K562 (cell line): ENCODE results near the gene ATIC. TPM values are rescaled to one million over a fixed set of nuclear protein-coding genes. Genes with fewer than 3 reads are reported as not detected.

Experiments used
- ATAC-seq: fragments of 200-7000 bp; cut with Tn5 transposase; 3 replicates; pipeline ENCODE4 v1.9.1; 2020; ENCODE audit warnings: moderate library complexity
- BruUV-seq: library from RNA; stranded (reverse); fragments of 400-500 nt; replicated peaks from 2 replicates; lab custom pipeline; 2021; lab: Mats Ljungman, UMichigan
- CTCF ChIA-PET: fragments of 300-600 bp; formaldehyde crosslinking; extraction: SDS; loops from one replicate; lab custom pipeline; 2021; ENCODE audit warnings: low intra/inter-chr PET ratio; lab: Yijun Ruan, JAX
- POLR2A ChIA-PET: fragments of 300-600, 350-650 bp; sonication (Branson Sonifier 250); formaldehyde crosslinking; extraction: SDS; loops from one replicate; lab custom pipeline; 2021; ENCODE audit warnings: antibody characterized with exemption, inconsistent platforms; lab: Yijun Ruan, JAX
- DNase-seq, 4 experiments: peaks; one replicate each; pipeline versions ENCODE4 v3.0.0 to v3.0.0-alpha.2; 2011 to 2018; ENCODE audit warnings: low spot score in 3 of 4, mixed read lengths in 3 of 4; ENCODE audit errors: extremely low read depth in 1 of 4
- FAIRE-seq: peaks from 2 replicates; lab custom pipeline; 2011; peaks lifted over from hg19 to GRCh38; lab: Jason Lieb, UNC
- H2AFZ ChIP-seq: 2 replicates; pipeline ENCODE4 v1.6.0; 2011; ENCODE audit warnings: low read depth, low read length, control low read depth, inconsistent platforms
- H3K27ac ChIP-seq: fragments of 200-600 bp; 3 replicates; pipeline ENCODE4 v1.8.0; 2011; ENCODE audit warnings: low read depth, mild to moderate bottlenecking, control low read depth, inconsistent platforms, low read length, moderate library complexity, mixed read lengths; ENCODE audit errors: extremely low read depth
- H3K27me3 ChIP-seq, 2 experiments: fragments of 300-600 bp in 1 of 2; 2 replicates in 1 of 2; 3 replicates in 1 of 2; pipeline versions ENCODE4 v1.6.0 to v1.8.0; 2011; ENCODE audit warnings: inconsistent platforms in 2 of 2, low read length in 2 of 2, mild to moderate bottlenecking in 1 of 2, mixed read lengths in 1 of 2, moderate library complexity in 1 of 2; ENCODE audit not compliant: control insufficient read depth in 2 of 2, insufficient read depth in 2 of 2
- H3K36me3 ChIP-seq: fragments of 300-600 bp; 3 replicates; pipeline ENCODE4 v1.8.0; 2011; ENCODE audit warnings: mild to moderate bottlenecking, low read length, inconsistent platforms; ENCODE audit not compliant: control insufficient read depth, insufficient read depth
- H3K4me1 ChIP-seq, 2 experiments: fragments of 200-600 bp in 1 of 2; replicated peaks in 1 of 2; 2 replicates in 1 of 2; 3 replicates in 1 of 2; pipeline versions ENCODE4 v1.5.1 to v1.8.0; 2011; ENCODE audit warnings: inconsistent platforms in 2 of 2, low read length in 2 of 2, mild to moderate bottlenecking in 1 of 2, mixed read lengths in 1 of 2, moderate library complexity in 1 of 2; ENCODE audit not compliant: control insufficient read depth in 2 of 2, insufficient read depth in 2 of 2
- H3K4me2 ChIP-seq: 2 replicates; pipeline ENCODE4 v1.6.1; 2011; ENCODE audit warnings: low read length, control low read depth, inconsistent platforms, mixed read lengths; ENCODE audit not compliant: insufficient read depth
- H3K4me3 ChIP-seq: fragments of 200-600 bp; sonication (generic), shearing (Covaris generic); 2 replicates; pipeline ENCODE4 v1.5.1; 2016; ENCODE audit warnings: control low read depth, inconsistent platforms
- H3K79me2 ChIP-seq: fragments of 200-600 bp; 3 replicates; pipeline ENCODE4 v1.8.0; 2011; ENCODE audit warnings: low read length, inconsistent platforms; ENCODE audit not compliant: control insufficient read depth, insufficient read depth
- H3K9ac ChIP-seq, 2 experiments: 2 replicates each; pipeline versions ENCODE4 v1.6.0 to v1.6.1; 2011; ENCODE audit warnings: low read depth in 2 of 2, low read length in 2 of 2, control low read depth in 1 of 2, inconsistent platforms in 1 of 2, mild to moderate bottlenecking in 1 of 2, mixed read lengths in 1 of 2; ENCODE audit not compliant: insufficient read depth in 1 of 2
- H3K9me1 ChIP-seq: one replicate; pipeline ENCODE4 v1.6.0; 2011; ENCODE audit warnings: inconsistent platforms, mild to moderate bottlenecking, low read length, moderate library complexity; ENCODE audit not compliant: control insufficient read depth, insufficient read depth
- H3K9me3 ChIP-seq: replicated peaks from 2 replicates; pipeline ENCODE4 v1.5.1; 2011; ENCODE audit warnings: low read depth, low read length, inconsistent platforms; ENCODE audit not compliant: control insufficient read depth, insufficient read depth
- H4K20me1 ChIP-seq: replicated peaks from 2 replicates; pipeline ENCODE4 v1.6.1; 2011; ENCODE audit warnings: low read length, inconsistent platforms, mixed read lengths; ENCODE audit not compliant: control insufficient read depth, insufficient read depth
- HMGXB4 ChIP-seq: sonication (generic); formaldehyde crosslinking; IDR thresholded peaks from 2 replicates; pipeline ENCODE4 v1.8.1; 2023; ENCODE audit warnings: mild to moderate bottlenecking, missing genetic modification reagents
- MCM5 ChIP-seq: fragments of 450-650 bp; IDR thresholded peaks from 2 replicates; pipeline ENCODE4 v1.6.1; 2016; ENCODE audit warnings: low read depth
- POLR2AphosphoS5 ChIP-seq: IDR thresholded peaks from 2 replicates; pipeline ENCODE4 v1.6.1; 2011; ENCODE audit warnings: mild to moderate bottlenecking, low read depth, low read length, moderate library complexity; ENCODE audit not compliant: control insufficient read depth, insufficient read depth
- TFAM ChIP-seq: fragments of 250-450 bp; sonication (Bioruptor Pico); conservative IDR thresholded peaks from 2 replicates; pipeline ENCODE4 v1.5.0; 2021; ENCODE audit warnings: mild to moderate bottlenecking, moderate library complexity
- THRAP3 ChIP-seq: fragments of 450-650 bp; IDR thresholded peaks from 2 replicates; pipeline ENCODE4 v1.6.1; 2016; ENCODE audit warnings: mild to moderate bottlenecking, inconsistent platforms, borderline replicate concordance
- TRIM28 ChIP-seq: fragments of 450-650 bp; IDR thresholded peaks from 2 replicates; pipeline ENCODE4 v1.6.1; 2017
- U2AF2 ChIP-seq: fragments of 200-400 bp; formaldehyde crosslinking; optimal IDR thresholded peaks from 2 replicates; pipeline ENCODE3; 2017; ENCODE audit warnings: low read depth, mild to moderate bottlenecking, low read length
- ZNF197 ChIP-seq: fragments of 200-800 bp; sonication (Bioruptor generic); IDR thresholded peaks from 2 replicates; pipeline ENCODE4 v1.6.1; 2016; ENCODE audit warnings: low read depth, missing genetic modification characterization, missing compliant biosample characterization
- ZNF436 ChIP-seq: fragments of 250-450, 450-650 bp; sonication (Bioruptor Pico); formaldehyde crosslinking; IDR thresholded peaks from 2 replicates; pipeline ENCODE4 v1.7.0; 2020; ENCODE audit warnings: mild to moderate bottlenecking
- ZNF551 ChIP-seq: fragments of 250-450 bp; sonication (Bioruptor Pico); IDR thresholded peaks from 2 replicates; pipeline ENCODE4 v1.5.0; 2021; ENCODE audit warnings: mild to moderate bottlenecking, moderate library complexity
- ZNF57 ChIP-seq: fragments of 450-650 bp; formaldehyde crosslinking; IDR thresholded peaks from 2 replicates; pipeline ENCODE4 v1.4.0; 2020; ENCODE audit warnings: mild to moderate bottlenecking, moderate library complexity
- ZNF583 ChIP-seq: fragments of 250-450 bp; sonication (Bioruptor Pico); IDR thresholded peaks from 2 replicates; pipeline ENCODE4 v1.4.0; 2020
- ZNF717 ChIP-seq: fragments of 250-450 bp; sonication (Bioruptor Pico); IDR thresholded peaks from 2 replicates; pipeline ENCODE4 v1.5.0; 2021
- WGBS: fragments of 100-300 bp; shearing (Covaris generic); methylation state at CpG from one replicate; pipeline ENCODE4 v1.1.6; 2016; ENCODE audit warnings: low coverage, mixed read lengths; ENCODE audit not compliant: insufficient coverage; ENCODE audit errors: missing lambda C conversion rate; 5-methylcytosine and 5-hydroxymethylcytosine counted together
- in situ Hi-C: fragments of 300-500 bp; cut with MboI; formaldehyde crosslinking; loops from 4 replicates; pipeline ENCODE4 v1.15.0; 2018; ENCODE audit warnings: inconsistent platforms, mixed read lengths
- intact Hi-C: fragments of 100-400 bp; cut with micrococcal nuclease; formaldehyde crosslinking; loops from 2 replicates; pipeline ENCODE4 v1.14.2; 2022
- polyA plus RNA-seq, 8 experiments: library from polyadenylated mRNA; depleted of rRNA in 4 of 8; stranded (reverse) in 5 of 8; unstranded in 3 of 8; fragments of >200 nt; fragmentation: Nextera tagmentation in 2 of 8; fragmentation: Illumina TruSeq in 1 of 8; extraction: Ambion mirVana in 2 of 8; extraction: Trizol in 1 of 8; gene quantifications; 2 replicates each; pipeline versions ENCODE4 v1.2.1 to v1.2.3, GENCODE V29; 2011 to 2014; ENCODE audit warnings: inconsistent platforms in 1 of 8, missing spikeins in 1 of 8
- total RNA-seq, 7 experiments: library from RNA; depleted of rRNA in 6 of 7; stranded (reverse); fragments of >200 nt in 6 of 7; fragmentation: Illumina TruSeq in 2 of 7; extraction: Trizol in 2 of 7; gene quantifications; 2 replicates each; pipeline versions ENCODE4 v1.2.1 to v1.2.3, GENCODE V29; 2011 to 2021; ENCODE audit warnings: low replicate concordance in 1 of 7

Gene ATIC
- total and polyA plus RNA-seq, 9 of the 15 experiments (the other 6 are each of a cell fraction or from before 2014, with no cell fraction given): 45.6 to 480 (median 212) TPM

GRCh38 chr2:215366440-215367032, 54.7 kb downstream of the ATIC start:
- Histone ChIP-seq H4K20me1 (no peaks in the 10 kb centered on the region), H3K9ac (no peak overlapping the region), H3K4me2 (no peak overlapping the region), H3K79me2 (no peaks in the 10 kb centered on the region), H3K4me3 (no peak overlapping the region), H3K36me3 (peaks cover 28% of the 10 kb centered on the region; the same call in 2 of the 3 replicates), H2AFZ (no peak overlapping the region), H3K9me1 (no peaks in the 10 kb centered on the region), H3K9me3 (no peaks in the 10 kb centered on the region), H3K27ac (no peak overlapping the region), H3K27me3 (no peaks in the 10 kb centered on the region), H3K4me1 (peaks cover 0 to 4% of the 10 kb centered on the region in 2 experiments; a peak in 3 of 5 replicates)
- POLR2A ChIA-PET: no interaction called here
- ATAC-seq: no peak
- no peak for TF ChIP-seq TRIM28
- no peak for TF ChIP-seq ZNF717 (CRISPR knock-in tag)
- no peak for TF ChIP-seq THRAP3
- TF ChIP-seq TFAM (CRISPR knock-in tag): no peak
- no peak for TF ChIP-seq POLR2AphosphoS5
- TF ChIP-seq HMGXB4 (CRISPR knock-in tag): no peak
- no peak for TF ChIP-seq ZNF197 (CRISPR knock-in tag)
- no peak for TF ChIP-seq MCM5
- no peak for TF ChIP-seq ZNF551
- TF ChIP-seq ZNF57 (CRISPR knock-in tag): no peak
- no peak for TF ChIP-seq U2AF2
- TF ChIP-seq ZNF436 (CRISPR knock-in tag): no peak
- no peak for TF ChIP-seq ZNF583 (CRISPR knock-in tag)
- no TSS peak for BruUV-seq
- 90% methylated on average over 4 of the region's 4 CpGs for WGBS
- no peak for FAIRE-seq
- intact Hi-C loops: no loop called here
- CTCF ChIA-PET: no interaction called here
- no peak for DNase-seq
- in situ Hi-C loops: loop anchor here (10.0 kb wide), 1 partner anchor 882 kb away; no protein-coding TSS in a partner anchor
